ENCODE data around the gene GRM5. TPM values are rescaled to one million over a fixed set of nuclear protein-coding genes. Genes with fewer than 3 reads are reported as not detected.
"Not testable (repeated sequence)": the region's sequence is repeated elsewhere in the genome, so short reads cannot be mapped to it uniquely, and the experiment has no call there.

Gene GRM5
- total and polyA plus RNA-seq, 2 experiments from 2014 or later, result 0.27 TPM; not detected in 1

DNA sequence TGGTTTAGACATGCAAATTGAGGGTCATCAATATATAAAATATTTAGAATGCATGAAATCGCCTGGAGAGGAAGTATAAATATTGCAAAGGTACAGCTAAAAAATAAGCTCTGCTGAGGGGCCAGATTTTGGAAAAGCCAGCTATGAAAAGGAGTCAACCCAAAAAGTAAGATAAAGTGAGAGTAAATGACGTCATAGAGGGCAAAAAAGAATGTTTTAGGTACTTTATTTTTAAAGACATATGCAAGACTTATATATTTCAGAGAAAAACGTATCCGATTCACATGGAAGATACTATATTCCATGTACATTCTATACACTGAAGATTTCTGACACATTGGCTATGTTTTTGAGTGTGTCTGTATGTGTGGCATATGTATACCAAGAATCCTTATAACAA is 13.6 kb downstream of the GRM5 start:
- no peak overlapping the region for H2AFZ ChIP-seq
- H3K9me3 ChIP-seq (ENCODE audit: low read depth), result no peaks in the 10 kb centered on the region
- H3K27ac ChIP-seq, result no peak overlapping the region
- no peaks in the 10 kb centered on the region for H3K79me2 ChIP-seq
- no peaks in the 10 kb centered on the region for H3K4me1 ChIP-seq (ENCODE audit: insufficient read depth)
- no peaks in the 10 kb centered on the region for H3K36me3 ChIP-seq (replicated peaks; ENCODE audit: insufficient read depth, low read depth)
- H3K4me2 ChIP-seq, result no peak overlapping the region
- H3K27me3 ChIP-seq, result no peaks in the 10 kb centered on the region
- no peaks in the 10 kb centered on the region for H4K20me1 ChIP-seq (ENCODE audit: insufficient read depth, poor library complexity, severe bottlenecking)
- 79% methylated on average over 4 of the region's 4 CpGs for WGBS (ENCODE audit: low lambda C conversion rate, missing lambda C conversion rate)
- TF ChIP-seq, protein P1, sequence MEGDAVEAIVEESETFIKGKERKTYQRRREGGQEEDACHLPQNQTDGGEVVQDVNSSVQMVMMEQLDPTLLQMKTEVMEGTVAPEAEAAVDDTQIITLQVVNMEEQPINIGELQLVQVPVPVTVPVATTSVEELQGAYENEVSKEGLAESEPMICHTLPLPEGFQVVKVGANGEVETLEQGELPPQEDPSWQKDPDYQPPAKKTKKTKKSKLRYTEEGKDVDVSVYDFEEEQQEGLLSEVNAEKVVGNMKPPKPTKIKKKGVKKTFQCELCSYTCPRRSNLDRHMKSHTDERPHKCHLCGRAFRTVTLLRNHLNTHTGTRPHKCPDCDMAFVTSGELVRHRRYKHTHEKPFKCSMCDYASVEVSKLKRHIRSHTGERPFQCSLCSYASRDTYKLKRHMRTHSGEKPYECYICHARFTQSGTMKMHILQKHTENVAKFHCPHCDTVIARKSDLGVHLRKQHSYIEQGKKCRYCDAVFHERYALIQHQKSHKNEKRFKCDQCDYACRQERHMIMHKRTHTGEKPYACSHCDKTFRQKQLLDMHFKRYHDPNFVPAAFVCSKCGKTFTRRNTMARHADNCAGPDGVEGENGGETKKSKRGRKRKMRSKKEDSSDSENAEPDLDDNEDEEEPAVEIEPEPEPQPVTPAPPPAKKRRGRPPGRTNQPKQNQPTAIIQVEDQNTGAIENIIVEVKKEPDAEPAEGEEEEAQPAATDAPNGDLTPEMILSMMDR (IDR thresholded peaks at IDR 0.05; ENCODE audit: poor library complexity), result no peak
- H3K9me2 ChIP-seq (replicated peaks; ENCODE audit: insufficient read depth), result no peaks in the 10 kb centered on the region
- H3K4me3 ChIP-seq, result no peak overlapping the region
- DNase-seq (ENCODE audit: low spot score), result no peak

DNA sequence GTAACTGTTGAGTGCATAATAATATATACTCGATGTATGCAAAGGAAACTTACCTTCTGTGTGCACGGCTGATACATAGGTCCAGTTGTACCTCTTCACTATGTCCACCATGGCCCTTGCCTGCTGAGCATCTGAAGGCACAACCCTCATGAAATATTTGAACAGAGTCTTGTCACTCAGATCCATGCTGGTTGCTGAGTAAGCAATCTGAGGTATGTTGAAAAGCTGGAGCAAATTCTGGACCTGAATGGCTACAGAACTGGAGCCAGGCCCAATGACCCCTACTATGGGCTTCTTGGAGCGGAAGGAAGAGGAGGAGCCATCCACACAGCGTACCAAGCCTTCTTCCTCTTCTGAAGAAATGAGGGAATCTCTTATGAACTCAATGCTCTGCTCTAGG is 18.6 kb downstream of the GRM5 start:
- not testable (repeated sequence) for H3K4me3 ChIP-seq; H3K4me1 ChIP-seq (ENCODE audit: insufficient read depth); H3K27me3 ChIP-seq; H3K36me3 ChIP-seq (replicated peaks; ENCODE audit: insufficient read depth, low read depth); H3K4me2 ChIP-seq; H4K20me1 ChIP-seq (ENCODE audit: insufficient read depth, poor library complexity, severe bottlenecking); H2AFZ ChIP-seq; DNase-seq (ENCODE audit: low spot score); H3K27ac ChIP-seq; H3K79me2 ChIP-seq; H3K9me3 ChIP-seq (ENCODE audit: low read depth); H3K9me2 ChIP-seq (replicated peaks; ENCODE audit: insufficient read depth)
- WGBS (ENCODE audit: low lambda C conversion rate, missing lambda C conversion rate), result 84% methylated on average over 4 of the region's 4 CpGs

DNA sequence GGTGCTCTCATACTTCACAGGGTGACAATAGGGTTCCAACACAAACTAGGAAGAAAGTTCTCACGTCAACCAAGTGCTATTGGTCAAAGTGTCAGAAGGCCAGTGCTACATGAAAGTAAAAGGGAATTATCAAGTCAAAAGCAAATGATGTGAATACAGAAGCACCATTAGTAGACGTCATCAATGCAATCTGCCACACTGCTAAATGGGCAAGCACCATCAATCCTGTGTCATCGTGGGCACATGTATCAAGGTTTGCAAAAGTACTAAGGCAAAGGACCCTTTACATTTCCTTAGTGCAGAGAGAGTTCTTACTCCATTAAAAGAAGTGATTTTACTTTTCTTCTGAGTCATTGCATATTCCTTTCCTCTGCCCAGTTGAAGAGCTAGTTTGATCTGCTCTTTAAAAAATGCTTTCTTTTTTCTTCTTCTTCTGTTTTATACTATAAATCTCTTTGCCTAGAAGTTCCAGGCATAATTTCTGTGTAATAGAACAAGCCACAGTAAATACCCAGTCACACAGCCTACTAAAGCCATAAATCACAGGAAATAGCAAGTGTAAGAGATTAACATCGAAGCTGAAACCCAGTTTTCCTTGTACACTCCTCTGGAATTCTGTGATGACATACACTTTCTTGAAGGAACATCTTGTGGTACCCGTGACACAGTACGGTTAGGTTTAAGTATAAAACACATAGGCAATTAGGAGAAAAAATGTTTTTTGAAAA is 21.8 kb downstream of the GRM5 start:
- not testable (repeated sequence) for H3K79me2 ChIP-seq; H3K4me1 ChIP-seq (ENCODE audit: insufficient read depth); H3K27ac ChIP-seq; H3K27me3 ChIP-seq; H3K9me3 ChIP-seq (ENCODE audit: low read depth); H3K4me3 ChIP-seq; DNase-seq (ENCODE audit: low spot score); H2AFZ ChIP-seq; H4K20me1 ChIP-seq (ENCODE audit: insufficient read depth, poor library complexity, severe bottlenecking); H3K9me2 ChIP-seq (replicated peaks; ENCODE audit: insufficient read depth); H3K4me2 ChIP-seq; H3K36me3 ChIP-seq (replicated peaks; ENCODE audit: insufficient read depth, low read depth)
- 70% methylated on average over 6 of the region's 6 CpGs for WGBS (ENCODE audit: low lambda C conversion rate, missing lambda C conversion rate)

DNA sequence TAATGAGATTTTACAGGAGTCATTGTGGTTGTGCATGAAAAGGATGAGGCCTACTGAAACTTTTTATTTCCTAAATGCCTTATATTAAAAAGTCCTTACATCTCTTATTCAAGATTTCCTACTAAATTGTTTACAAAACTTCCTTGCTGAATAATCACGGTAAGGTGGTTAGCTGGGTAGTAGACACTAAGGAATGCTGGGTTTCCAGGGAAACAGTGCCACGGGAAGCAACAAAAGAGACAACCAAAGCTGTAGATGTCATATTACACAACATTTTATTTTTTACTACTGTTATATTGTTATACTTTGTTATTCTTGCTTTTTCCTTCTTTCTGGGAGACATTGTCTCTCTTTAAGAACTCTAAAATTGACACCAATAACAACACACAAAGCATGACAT is 36.1 kb downstream of the GRM5 start:
- not testable (repeated sequence) for H3K27me3 ChIP-seq; H3K4me3 ChIP-seq; H3K9me2 ChIP-seq (replicated peaks; ENCODE audit: insufficient read depth); H3K27ac ChIP-seq; H4K20me1 ChIP-seq (ENCODE audit: insufficient read depth, poor library complexity, severe bottlenecking); H2AFZ ChIP-seq; H3K36me3 ChIP-seq (replicated peaks; ENCODE audit: insufficient read depth, low read depth); H3K79me2 ChIP-seq; H3K4me2 ChIP-seq; H3K9me3 ChIP-seq (ENCODE audit: low read depth); H3K4me1 ChIP-seq (ENCODE audit: insufficient read depth); DNase-seq (ENCODE audit: low spot score)
- WGBS (ENCODE audit: low lambda C conversion rate, missing lambda C conversion rate), result 81% methylated on average over 2 of the region's 2 CpGs

DNA sequence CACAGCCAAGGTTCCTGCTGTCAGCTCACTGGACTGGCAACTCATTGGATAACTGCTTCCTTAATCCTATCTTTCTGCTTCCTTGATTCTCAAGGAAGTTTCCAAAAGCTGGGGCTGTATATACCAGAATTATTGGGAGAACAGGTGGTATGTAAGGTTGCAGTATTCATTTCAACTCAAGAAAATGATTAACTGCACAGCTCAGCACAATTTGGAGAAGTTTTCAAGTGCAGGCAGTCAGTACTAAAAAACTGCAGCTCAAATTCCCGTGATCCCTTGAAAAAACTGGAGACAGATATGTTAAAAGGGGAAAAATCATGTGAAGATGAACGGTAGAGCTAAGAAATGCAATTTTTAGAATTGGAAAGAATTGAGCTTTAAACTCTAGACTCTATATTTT is 44.4 kb downstream of the GRM5 start:
- no peaks in the 10 kb centered on the region for H3K9me3 ChIP-seq (ENCODE audit: low read depth)

DNA sequence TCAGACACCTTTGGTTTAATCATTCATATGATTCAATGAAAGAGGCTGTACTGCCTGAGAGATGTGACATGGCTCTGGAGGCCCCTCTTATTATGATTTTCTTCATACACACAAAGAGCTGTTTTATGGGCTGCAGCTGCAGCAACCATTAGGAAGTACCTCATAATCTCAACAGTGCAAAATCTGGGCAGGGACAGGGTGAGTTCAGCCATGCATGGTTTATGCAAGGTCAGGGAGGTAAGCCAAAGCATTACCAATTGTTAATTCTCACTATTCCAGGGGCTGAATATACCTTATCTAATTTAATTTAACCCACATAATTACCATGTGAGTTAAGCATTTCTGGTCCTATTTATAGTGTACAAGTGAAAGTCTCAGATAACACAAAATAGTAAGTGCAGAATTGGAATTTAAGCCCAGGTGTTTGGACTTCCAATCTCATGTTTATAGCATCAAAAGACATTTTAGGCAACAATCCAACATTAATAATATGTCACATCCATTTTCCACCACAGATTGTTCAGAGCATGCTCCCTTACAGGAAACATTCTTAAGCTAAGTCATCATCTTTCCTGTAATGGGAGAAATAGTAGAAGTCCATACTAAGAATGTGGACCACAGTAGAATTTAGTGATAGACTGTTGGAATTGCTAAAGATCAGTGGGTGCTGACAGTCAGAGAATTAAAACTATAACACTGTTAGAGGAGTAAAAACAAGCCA is 45.8 kb downstream of the GRM5 start:
- H4K20me1 ChIP-seq (ENCODE audit: insufficient read depth, poor library complexity, severe bottlenecking); H3K27me3 ChIP-seq; H3K27ac ChIP-seq; H2AFZ ChIP-seq; H3K9me2 ChIP-seq (replicated peaks; ENCODE audit: insufficient read depth); H3K4me1 ChIP-seq (ENCODE audit: insufficient read depth); H3K79me2 ChIP-seq; H3K9me3 ChIP-seq (ENCODE audit: low read depth); H3K4me3 ChIP-seq; H3K36me3 ChIP-seq (replicated peaks; ENCODE audit: insufficient read depth, low read depth); H3K4me2 ChIP-seq; DNase-seq (ENCODE audit: low spot score): not testable (repeated sequence)

More for the DNA sequence above, 44.4 kb downstream of the GRM5 start:
- Histone ChIP-seq H4K20me1 (ENCODE audit: insufficient read depth, poor library complexity, severe bottlenecking) (no peaks in the 10 kb centered on the region), H2AFZ (no peak overlapping the region), H3K4me3 (no peak overlapping the region), H3K27ac (no peak overlapping the region), H3K36me3 (replicated peaks; ENCODE audit: insufficient read depth, low read depth) (no peaks in the 10 kb centered on the region), H3K9me2 (replicated peaks; ENCODE audit: insufficient read depth) (no peaks in the 10 kb centered on the region), H3K27me3 (no peaks in the 10 kb centered on the region), H3K4me1 (ENCODE audit: insufficient read depth) (no peaks in the 10 kb centered on the region), H3K4me2 (no peak overlapping the region), H3K79me2 (no peaks in the 10 kb centered on the region)
- WGBS (ENCODE audit: low lambda C conversion rate, missing lambda C conversion rate), result 85% methylated on average over 2 of the region's 2 CpGs
- TF ChIP-seq, protein P1 (IDR thresholded peaks at IDR 0.05; ENCODE audit: poor library complexity), result no peak
- TF ChIP-seq EZH2 (IDR thresholded peaks at IDR 0.05; ENCODE audit: borderline replicate concordance) (no peak), EZH2phosphoT487 (IDR thresholded peaks at IDR 0.05; ENCODE audit: low read depth, severe bottlenecking, unreplicated experiment) (no peak)
- DNase-seq (ENCODE audit: low spot score), result no peak

Measured in hepatocyte (in vitro differentiated cells).